NCI-H226 (cell line): ENCODE results near the gene RAB20.
"Not testable (repeated sequence)": the region's sequence is repeated elsewhere in the genome, so short reads cannot be mapped to it uniquely, and the experiment has no call there.

Experiments
- DNase-seq: peaks from one replicate; pipeline ENCODE4 v3.0.0-alpha.2; 2015

RAB20 gene

GRCh38 chr13:110575322-110576069 lies 14.0 kb upstream of the RAB20 start:
- DNase-seq: no peak

GRCh38 chr13:110574161-110574560 lies 12.6 kb upstream of the RAB20 start:
- no peak for DNase-seq

- no peak for DNase-seq
Observed at GRCh38 chr13:110572778-110573118, 11.2 kb upstream of the RAB20 start.

GRCh38 chr13:110571896-110572777 lies 10.6 kb upstream of the RAB20 start:
- no peak for DNase-seq

GRCh38 chr13:110570886-110571285 lies 9.4 kb upstream of the RAB20 start:
- no peak for DNase-seq

- DNase-seq: not testable (repeated sequence)
Observed at GRCh38 chr13:110569962-110570361, 8.4 kb upstream of the RAB20 start.

- DNase-seq: no peak
Observed at GRCh38 chr13:110568612-110569011, 7.1 kb upstream of the RAB20 start.

GRCh38 chr13:110566171-110566570 lies 4.6 kb upstream of the RAB20 start:
- DNase-seq: no peak

GRCh38 chr13:110565296-110565695 lies 3.8 kb upstream of the RAB20 start:
- no peak for DNase-seq

- DNase-seq: no peak
Observed at GRCh38 chr13:110564472-110564985, 3.0 kb upstream of the RAB20 start.

GRCh38 chr13:110563463-110563774 lies 1.9 kb upstream of the RAB20 start:
- no peak for DNase-seq

GRCh38 chr13:110562696-110563462 lies 1.4 kb upstream of the RAB20 start:
- no peak for DNase-seq

- no peak for DNase-seq
Observed at GRCh38 chr13:110562036-110562597, 595 bp upstream of the RAB20 start.

GRCh38 chr13:110560601-110561343 lies 750 bp downstream of the RAB20 start:
- no peak for DNase-seq

GRCh38 chr13:110559986-110560385 lies 1.5 kb downstream of the RAB20 start:
- DNase-seq: no peak

GRCh38 chr13:110559429-110559943 lies 2.0 kb downstream of the RAB20 start:
- DNase-seq: no peak

- no peak for DNase-seq
Observed at GRCh38 chr13:110557610-110558305, 3.8 kb downstream of the RAB20 start.

GRCh38 chr13:110557082-110557481 lies 4.4 kb downstream of the RAB20 start:
- DNase-seq: no peak

GRCh38 chr13:110556224-110556606 lies 5.3 kb downstream of the RAB20 start:
- no peak for DNase-seq

GRCh38 chr13:110555601-110556223 lies 5.8 kb downstream of the RAB20 start:
- no peak for DNase-seq

GRCh38 chr13:110554946-110555345 lies 6.6 kb downstream of the RAB20 start:
- DNase-seq: no peak
